Right renal cortex interstitium (tissue), 3 donors: ENCODE results near the gene RPTOR. TPM values are rescaled to one million over a fixed set of nuclear protein-coding genes. Genes with fewer than 3 reads are reported as not detected.
"Not testable (repeated sequence)": the region's sequence is repeated elsewhere in the genome, so short reads cannot be mapped to it uniquely, and the experiment has no call there.

Experiments
- DNase-seq, 3 donors: peaks; one replicate each; pipeline ENCODE4 v3.0.0-alpha.2; 2013; ENCODE audit warnings: low read depth in 3 of 3, low spot score in 2 of 3
- polyA plus RNA-seq, 3 donors: library from polyadenylated mRNA; unstranded; fragments of 120-200 nt; gene quantifications; one replicate each; pipeline ENCODE4 v1.2.1, GENCODE V29; 2013; ENCODE audit not compliant: insufficient read length in 3 of 3

The RPTOR gene
- polyA plus RNA-seq, 3 donors = 16.7 to 18.7 (median 17.1) TPM

DNA sequence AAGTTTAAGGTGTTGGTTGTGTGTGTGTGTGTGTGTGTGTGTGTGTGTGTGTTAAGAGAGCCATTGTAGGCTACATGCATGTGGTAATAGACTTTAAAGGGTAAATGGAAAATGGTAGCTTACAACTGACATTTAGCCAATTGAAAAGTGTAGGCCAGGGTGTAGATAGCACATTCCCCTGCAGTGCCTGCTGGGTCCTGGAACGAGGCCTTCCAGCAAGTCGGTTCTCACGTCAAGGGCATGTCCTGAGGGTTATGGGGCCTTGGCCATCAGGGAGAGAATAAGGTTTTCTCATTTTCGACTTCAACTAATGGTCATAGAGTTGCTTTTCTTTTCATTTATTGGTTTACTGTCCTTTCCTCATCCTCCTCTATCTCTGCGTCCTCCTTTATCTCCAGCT lies 65.1 kb downstream of the RPTOR start:
- DNase-seq = no peak

DNA sequence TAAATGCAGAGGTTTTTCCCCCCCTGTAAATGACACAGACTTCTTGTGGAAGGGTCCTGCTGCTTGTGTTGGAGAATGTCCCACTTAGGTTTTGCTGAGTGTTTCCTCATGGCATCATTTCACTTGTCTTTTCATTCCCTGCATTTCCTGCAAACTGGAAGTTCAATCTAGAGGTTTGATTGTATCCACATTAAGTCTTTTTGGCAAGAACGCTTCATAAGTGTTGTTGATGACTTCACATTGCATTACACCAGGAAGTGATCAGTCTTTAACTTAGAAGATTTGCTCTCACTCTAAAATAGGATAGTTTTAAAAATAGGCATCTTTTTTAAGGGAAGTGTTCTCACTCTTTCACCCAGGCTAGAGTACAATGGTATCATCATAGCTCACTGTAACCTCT lies 67.2 kb downstream of the RPTOR start:
- no peak for DNase-seq

DNA sequence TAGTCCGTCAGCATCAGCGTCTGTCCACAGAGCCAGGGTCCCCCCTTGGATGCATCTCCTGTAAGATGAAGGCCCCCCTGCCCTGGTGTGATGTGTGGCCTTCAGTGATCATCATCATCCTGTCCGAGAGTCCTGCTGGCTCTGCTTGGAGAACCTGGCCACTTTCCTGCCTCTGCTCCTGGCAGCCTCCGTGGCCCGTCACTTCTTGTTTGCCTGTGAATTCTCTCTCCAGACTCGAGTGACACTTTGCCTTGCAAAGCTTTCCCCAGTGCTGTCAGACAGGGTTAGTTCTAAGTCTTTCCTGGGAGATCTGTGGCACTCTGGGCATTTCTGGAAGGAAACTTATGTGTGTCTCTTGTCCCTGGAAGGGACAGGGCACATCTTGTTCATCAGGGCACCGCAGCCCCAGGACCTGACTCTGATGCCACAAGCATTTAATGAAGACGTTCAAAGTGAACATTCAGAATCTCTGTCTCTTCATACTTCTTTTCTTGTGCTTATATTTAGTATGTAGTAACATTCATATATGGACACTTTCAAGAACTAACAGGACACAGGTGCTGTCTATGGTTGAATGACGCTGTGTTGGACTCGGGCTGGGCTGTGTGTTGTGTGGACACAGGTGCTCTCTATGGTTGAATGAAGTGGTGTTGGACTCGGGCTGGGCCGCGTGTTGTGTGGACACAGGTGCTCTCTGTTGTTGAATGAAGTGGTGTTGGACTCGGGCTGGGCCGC lies 68.5 kb downstream of the RPTOR start:
- no peak for DNase-seq

- DNase-seq = no peak
Observed at GRCh38 chr17:80613732-80614071, 69.1 kb downstream of the RPTOR start.

- DNase-seq = no peak
Observed at GRCh38 chr17:80614332-80615047, 69.9 kb downstream of the RPTOR start.

DNA sequence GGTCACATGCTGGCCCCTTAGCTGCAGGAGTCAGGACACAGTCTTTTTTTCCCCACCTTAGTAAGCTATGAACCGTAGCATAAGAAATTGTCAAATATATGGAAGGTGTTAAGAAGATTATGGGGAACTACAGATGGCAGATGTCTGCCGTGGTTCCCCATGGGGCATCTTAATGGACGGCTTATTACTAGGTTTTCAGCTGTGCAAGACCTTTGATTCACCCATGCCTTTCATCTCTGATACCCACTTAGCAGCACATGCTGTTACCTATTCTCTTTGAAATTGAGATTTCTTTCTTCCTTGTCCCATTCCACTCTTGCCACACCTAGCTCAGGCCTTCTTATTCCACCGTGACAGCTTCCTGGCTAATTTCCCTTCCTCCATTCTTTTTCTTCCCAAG lies 70.7 kb downstream of the RPTOR start:
- no peak for DNase-seq

GRCh38 chr17:80616705-80617104 lies 72.1 kb downstream of the RPTOR start:
- DNase-seq = no peak

DNA sequence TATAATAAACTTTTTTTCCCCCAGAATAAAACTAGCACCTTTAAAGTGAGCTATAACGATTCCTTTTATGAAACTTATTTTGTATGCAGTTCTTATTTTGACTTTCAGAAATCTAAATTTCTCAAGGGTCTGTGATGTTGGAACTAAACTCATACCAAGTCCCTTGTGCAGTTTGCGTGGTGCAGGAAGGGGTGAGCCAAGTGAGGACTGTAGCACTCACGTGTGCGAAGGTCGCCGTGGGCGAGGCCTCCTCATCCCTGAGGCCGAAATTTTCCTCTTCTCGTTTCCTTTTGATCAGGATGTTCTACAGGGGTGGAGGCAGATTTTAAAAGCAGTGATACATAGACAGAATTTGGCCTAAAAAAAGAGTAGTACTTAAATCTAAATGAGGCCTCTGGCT lies 73.7 kb downstream of the RPTOR start:
- DNase-seq = no peak

DNA sequence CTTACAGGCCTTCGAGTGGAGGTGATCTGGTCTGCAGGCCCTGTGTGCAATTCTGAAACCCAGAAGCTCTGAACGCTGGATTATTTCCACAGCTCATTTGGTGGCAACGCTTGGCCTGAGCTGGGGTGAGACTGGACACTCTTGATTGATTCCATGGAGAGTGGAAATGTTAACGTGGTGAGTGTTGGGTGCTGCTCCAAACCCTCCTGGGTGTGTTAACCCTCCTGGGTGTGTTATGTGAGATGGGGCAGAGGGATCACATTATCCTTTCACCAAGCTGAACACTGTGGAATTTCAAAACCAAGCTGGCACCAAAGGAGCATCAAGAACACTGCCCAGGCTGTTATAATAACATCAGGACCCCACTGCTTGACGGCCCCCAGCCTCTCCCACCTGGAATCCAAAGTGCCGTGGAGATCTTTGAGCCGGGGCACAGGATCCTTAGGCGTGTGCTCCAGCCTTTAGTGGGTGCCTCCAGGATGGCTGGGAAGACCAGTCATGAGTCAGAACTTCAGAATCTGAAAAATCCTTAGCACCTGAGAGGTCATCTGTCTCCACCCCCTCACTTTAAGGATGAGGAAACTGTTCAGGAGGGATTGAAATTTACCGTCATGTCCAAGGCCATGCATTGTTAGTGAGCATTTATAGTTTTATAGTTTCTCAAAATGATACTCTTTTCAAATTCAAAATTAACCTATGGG lies 75.0 kb downstream of the RPTOR start:
- no peak for DNase-seq

GRCh38 chr17:80621335-80621996 lies 76.8 kb downstream of the RPTOR start:
- DNase-seq = no peak

- no peak for DNase-seq
Observed at GRCh38 chr17:80621997-80622357, 77.3 kb downstream of the RPTOR start.

DNA sequence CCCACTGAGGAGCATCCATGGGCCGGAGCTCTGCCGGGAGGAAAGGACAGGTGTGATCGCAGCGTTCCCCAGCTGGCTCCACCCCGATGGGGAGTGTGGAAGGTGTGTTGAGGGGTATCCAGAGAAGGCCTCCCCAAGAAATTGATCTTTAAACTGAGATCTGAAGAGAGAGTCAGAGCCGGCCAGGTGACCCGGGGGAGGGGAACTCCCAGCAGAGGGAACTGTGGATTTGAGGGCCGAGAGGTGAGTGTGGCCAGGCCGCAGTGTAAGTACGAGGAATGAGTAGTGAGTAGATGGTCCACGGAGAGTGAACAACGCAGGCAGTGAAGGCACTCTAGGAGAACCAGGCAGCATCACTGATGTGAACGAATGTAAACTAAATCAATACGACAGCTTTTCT lies 80.2 kb downstream of the RPTOR start:
- no peak for DNase-seq

- DNase-seq = no peak
Observed at GRCh38 chr17:80625627-80626026, 81.0 kb downstream of the RPTOR start.

DNA sequence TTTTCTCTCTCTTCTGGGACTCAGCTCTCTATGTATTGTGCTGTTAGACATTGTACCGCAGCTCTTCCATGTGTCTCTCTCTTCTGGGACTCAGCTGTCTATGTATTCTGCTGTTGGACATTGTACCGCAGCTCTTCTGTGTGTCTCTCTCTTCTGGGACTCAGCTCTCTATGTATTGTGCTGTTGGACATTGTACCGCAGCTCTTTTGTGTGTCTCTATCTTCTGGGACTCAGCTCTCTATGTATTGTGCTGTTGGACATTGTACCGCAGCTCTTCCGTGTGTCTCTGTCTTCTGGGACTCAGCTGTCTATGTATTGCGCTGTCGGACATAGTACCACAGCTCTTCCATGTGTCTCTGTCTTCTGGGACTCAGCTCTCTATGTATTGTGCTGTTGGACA lies 84.2 kb downstream of the RPTOR start:
- not testable (repeated sequence) for DNase-seq

DNA sequence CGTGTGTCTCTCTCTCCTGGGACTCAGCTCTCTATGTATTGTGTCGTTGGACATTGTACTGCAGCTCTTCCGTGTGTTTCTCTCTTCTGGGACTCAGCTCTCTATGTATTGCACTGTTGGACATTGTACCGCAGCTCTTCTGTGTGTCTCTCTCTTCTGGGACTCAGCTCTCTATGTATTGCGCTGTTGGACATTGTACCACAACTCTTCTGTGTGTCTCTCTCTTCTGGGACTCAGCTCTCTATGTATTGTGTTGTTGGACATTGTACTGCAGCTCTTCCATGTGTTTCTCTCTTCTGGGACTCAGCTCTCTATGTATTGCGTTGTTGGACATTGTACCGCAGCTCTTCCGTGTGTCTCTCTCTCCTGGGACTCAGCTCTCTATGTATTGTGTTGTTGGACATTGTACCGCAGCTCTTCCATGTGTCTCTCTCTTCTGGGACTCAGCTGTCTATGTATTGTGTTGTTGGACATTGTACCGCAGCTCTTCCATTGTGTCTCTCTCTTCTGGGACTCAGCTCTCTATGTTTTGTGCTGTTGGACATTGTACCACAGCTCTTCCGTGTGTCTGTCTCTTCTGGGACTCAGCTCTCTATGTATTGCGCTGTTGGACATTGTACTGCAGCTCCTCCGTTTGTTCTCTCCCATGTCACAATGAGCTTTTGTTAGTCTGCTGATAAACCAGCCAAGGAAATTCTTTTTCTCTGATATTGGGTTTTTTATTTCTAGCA lies 84.8 kb downstream of the RPTOR start:
- DNase-seq = no peak

GRCh38 chr17:80630560-80631120 lies 86.0 kb downstream of the RPTOR start:
- no peak for DNase-seq

DNA sequence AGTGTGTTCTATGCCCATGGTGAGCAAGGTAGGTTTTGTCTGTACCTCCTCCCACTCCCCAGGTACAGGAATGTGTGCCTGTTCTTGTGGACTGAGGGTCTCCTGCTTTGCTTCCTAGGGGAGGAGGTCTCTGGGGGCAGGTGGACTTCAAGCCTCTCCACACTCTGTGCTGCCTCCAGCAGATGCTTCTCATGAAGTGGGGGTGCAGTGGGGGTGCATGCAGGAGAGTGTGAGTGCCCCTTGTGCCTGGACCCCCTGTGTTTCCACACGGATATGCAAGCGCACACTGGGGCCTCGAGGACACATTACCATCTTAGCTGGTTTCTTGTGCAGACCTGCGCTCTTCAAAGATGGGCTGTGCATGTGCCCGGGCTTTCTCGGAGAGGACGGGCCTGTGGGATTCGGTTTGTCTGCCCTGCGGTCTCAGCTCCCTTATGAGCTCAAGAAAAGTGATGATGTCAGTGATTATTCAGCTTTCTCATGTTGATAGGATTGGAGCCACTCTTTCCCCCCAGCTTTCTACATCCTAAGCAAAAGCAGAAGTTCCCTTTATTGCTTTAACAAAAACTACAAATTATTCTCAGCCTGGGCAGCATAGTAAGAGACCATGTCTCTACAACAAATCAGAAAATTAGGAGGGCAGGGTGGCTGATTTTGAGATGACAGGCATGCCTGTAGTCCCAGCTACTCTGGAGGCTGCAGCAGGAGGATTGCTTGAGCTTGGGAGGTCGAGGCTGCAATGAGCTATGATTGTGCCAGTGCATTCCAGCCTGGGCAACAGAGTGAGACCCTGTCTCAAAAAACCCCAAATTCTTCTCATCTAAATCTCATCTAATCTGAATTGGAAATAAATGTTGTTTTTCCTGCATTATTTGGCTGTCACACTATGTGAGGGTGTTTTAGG lies 86.8 kb downstream of the RPTOR start:
- DNase-seq = no peak

DNA sequence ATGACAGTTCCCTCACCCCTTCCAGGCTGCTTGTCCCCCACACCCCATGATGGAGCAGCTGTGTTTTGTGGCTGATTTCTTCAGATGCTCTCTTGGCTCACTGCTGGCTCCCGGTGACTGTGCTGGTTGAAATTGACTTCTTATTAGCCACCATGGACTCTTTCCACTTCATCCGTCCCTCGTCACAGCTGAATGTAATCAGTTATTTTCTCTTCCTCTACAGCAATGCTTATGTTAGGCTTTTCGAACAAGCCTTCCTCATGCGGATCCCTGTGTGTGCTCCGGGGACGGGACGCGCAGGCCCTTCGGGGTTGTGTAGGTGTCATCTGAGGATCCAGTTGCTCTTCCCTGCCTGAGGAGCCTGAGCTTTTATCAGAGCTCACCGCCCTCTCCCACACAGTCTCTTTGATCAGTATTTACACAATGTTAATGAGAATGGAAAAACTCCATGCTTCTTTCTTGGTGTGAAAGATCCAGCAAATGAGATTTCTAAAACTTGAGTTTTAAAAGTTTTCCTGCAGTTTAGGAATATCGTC lies 87.5 kb downstream of the RPTOR start:
- no peak for DNase-seq

GRCh38 chr17:80633207-80633606 lies 88.6 kb downstream of the RPTOR start:
- no peak for DNase-seq
